NCI-H748 (cell line): ENCODE results near the gene CTRB2.

ENCODE experiments used
- DNase-seq: peaks from one replicate; lab custom pipeline; 2025; ENCODE audit not compliant: unreplicated experiment; lab: John Stamatoyannopoulos, UW

The CTRB2 gene

DNA sequence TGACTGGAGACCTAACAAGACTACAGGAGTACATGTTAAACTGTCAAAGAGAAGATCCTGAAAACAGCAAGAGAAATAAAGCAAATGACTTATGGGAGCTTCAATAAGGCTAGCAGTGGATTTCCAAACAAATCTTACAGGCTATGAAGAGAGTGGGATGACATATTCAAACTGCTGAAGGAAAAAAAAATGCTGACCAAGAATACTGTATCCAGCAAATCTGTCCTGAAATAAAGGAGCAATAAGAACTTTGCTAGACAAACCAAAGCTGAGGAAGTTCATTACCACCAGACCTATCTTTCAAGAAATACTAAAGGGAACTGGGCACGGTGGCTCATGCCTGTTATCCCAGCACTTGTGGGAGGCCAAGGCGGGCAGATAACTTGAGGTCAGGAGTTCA, 30.0 kb downstream of the CTRB2 start:
- DNase-seq, result no peak

DNA sequence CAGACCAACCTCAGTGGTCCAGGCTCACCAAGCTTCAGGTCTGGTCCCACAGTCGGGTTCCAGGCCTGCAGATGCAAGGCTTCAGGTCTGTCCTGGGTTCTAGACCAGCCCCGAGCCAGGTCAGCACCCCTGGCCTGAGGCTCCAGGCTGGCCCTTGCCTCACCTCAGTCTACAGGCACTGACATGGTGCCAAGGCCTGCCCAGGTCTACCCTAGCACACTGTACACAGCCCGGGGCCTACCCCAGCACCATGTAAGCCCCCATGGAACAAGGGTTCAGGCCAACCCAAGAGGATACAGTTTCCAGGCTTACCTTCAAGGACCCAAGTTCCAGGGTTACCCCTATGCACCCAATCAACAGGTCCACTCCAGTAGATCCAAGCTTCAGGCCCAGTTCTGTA, 31.9 kb downstream of the CTRB2 start:
- DNase-seq, result no peak

GRCh38 chr16:75172578-75172977, 34.4 kb downstream of the CTRB2 start:
- DNase-seq, result no peak

- DNase-seq, result no peak
Measured at GRCh38 chr16:75169899-75170405, 37.0 kb downstream of the CTRB2 start.

GRCh38 chr16:75160386-75160785, 46.6 kb downstream of the CTRB2 start:
- no peak for DNase-seq
